DND-41 (cell line): ENCODE measurements around the gene LCN1.

Experiments
- EZH2 ChIP-seq: IDR thresholded peaks from 3 replicates; pipeline ENCODE4 v1.6.1; 2012; ENCODE audit warnings: borderline replicate concordance, low read depth, mild to moderate bottlenecking, moderate library complexity, low read length, inconsistent platforms; ENCODE audit not compliant: severe bottlenecking
- TF ChIP-seq, protein P1 (sequence below): IDR thresholded peaks from 2 replicates; pipeline ENCODE4 v1.5.1; 2012; ENCODE audit warnings: borderline replicate concordance, low read length, moderate library complexity, mild to moderate bottlenecking; ENCODE audit not compliant: poor library complexity, severe bottlenecking; ENCODE audit errors: extremely low read depth

DNA sequence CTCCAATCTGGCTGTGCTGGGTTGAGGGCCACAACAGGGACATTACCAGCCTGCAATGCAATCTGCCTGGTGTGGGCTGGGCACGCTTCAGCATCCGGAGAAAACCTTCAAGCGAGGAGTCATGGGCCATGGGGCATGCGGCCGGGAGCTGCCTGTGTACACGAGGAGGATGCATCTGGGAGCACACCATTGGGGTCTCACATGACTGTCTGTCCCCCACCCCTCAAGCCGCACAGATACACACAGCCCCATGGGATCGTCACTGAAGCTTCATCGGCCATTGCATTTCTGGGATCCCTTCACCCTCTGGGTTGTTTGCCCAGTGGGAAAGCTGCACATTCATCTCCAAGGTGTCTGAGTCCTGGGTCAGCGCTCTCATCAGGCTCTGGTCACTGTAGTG lies 9.9 kb downstream of the LCN1 start:
- TF ChIP-seq, protein P1, sequence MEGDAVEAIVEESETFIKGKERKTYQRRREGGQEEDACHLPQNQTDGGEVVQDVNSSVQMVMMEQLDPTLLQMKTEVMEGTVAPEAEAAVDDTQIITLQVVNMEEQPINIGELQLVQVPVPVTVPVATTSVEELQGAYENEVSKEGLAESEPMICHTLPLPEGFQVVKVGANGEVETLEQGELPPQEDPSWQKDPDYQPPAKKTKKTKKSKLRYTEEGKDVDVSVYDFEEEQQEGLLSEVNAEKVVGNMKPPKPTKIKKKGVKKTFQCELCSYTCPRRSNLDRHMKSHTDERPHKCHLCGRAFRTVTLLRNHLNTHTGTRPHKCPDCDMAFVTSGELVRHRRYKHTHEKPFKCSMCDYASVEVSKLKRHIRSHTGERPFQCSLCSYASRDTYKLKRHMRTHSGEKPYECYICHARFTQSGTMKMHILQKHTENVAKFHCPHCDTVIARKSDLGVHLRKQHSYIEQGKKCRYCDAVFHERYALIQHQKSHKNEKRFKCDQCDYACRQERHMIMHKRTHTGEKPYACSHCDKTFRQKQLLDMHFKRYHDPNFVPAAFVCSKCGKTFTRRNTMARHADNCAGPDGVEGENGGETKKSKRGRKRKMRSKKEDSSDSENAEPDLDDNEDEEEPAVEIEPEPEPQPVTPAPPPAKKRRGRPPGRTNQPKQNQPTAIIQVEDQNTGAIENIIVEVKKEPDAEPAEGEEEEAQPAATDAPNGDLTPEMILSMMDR: no peak
- no peak for TF ChIP-seq EZH2
